GM19452 (cell line): Measurements from ENCODE around the gene IL36G.

Experiments
- ATAC-seq: cut with Tn5 transposase; IDR thresholded peaks from one replicate; pipeline ENCODE4 v1.9.1; 2021; ENCODE audit not compliant: unreplicated experiment

Gene IL36G

DNA sequence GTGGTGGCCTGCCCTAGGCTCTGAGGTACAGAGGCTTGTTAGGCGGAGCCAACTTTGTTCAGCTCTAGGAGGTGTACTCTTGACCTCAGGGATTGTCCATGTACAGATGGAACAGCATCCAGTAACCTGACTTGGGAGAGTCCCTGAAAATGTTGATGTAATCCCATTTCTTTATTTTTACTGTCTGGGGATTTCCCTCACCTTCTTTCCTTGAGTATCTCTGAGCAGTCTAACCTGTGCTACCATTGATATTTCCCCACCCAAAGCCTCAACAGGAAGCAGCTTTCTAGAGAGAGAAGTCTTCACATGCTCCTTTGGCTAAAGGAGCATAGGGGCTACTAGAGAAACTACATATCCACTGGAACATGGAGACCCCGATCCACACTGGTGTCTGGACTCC lies 37.8 kb downstream of the IL36G start:
- no peak for ATAC-seq

- no peak for ATAC-seq
These were observed 40.7 kb downstream of the IL36G start for GRCh38 chr2:113018509-113018908.

GRCh38 chr2:113021312-113021711 lies 43.5 kb downstream of the IL36G start:
- no peak for ATAC-seq

- no peak for ATAC-seq
These were observed 47.0 kb downstream of the IL36G start for GRCh38 chr2:113024764-113025163.

DNA sequence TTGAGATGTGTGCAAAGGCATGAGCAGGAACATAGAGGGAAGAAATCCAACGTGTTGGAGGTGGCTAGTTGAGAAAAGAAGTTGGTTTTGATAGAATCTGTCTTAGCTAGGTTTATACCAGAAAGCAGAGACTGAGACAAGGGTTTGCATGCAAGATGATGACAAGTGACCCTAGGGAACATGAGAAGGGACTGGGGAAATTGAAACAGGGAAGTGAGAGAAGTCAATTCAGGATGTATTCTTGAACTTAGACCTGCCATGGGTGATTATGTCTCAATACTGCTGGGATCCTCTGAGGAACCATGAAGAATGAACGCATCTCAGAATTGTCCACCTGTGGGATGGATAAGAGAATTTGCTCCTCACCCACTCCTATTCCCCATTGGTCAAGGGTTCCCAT lies 47.9 kb downstream of the IL36G start:
- ATAC-seq = no peak

GRCh38 chr2:113027691-113028090 lies 49.9 kb downstream of the IL36G start:
- ATAC-seq = no peak

GRCh38 chr2:113028112-113028511 lies 50.3 kb downstream of the IL36G start:
- ATAC-seq = no peak

GRCh38 chr2:113032737-113033136 lies 54.9 kb downstream of the IL36G start:
- ATAC-seq = no peak

GRCh38 chr2:113034016-113034415 lies 56.2 kb downstream of the IL36G start:
- ATAC-seq = no peak
